Cerebellar nuclear complex (tissue), 1 donor: Measurements from ENCODE around the gene HOXA6.

ENCODE experiments used
- DNase-seq, 2 experiments: peaks; one replicate each; lab custom pipeline; 2025; lab: John Stamatoyannopoulos, UW

Gene HOXA6

GRCh38 chr7:27172823-27173510 is 25.4 kb upstream of the HOXA6 start:
- no peak for DNase-seq

DNA sequence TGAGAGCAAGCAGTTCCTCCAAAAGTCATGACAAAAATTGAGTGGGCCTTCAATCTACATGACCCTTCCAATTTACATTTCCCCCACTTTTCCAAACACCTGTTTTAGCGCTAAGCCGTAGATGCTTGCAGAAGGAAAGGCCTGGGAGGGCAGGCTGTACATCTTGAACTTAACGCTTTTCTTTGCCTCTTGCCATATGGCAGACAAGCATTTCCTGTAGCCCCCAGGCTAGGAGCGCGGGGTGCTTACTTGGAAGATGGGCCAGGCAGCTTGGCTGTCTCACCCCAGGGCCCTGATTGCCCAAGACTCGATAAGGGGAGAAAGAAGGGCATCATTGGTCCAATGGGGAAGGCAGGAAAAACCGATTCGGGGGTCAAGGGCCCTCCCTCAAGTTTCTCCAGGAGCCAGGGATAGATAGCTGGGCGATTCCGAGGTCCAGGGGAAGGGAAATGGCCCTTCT is 24.8 kb upstream of the HOXA6 start:
- no peak for DNase-seq

DNA sequence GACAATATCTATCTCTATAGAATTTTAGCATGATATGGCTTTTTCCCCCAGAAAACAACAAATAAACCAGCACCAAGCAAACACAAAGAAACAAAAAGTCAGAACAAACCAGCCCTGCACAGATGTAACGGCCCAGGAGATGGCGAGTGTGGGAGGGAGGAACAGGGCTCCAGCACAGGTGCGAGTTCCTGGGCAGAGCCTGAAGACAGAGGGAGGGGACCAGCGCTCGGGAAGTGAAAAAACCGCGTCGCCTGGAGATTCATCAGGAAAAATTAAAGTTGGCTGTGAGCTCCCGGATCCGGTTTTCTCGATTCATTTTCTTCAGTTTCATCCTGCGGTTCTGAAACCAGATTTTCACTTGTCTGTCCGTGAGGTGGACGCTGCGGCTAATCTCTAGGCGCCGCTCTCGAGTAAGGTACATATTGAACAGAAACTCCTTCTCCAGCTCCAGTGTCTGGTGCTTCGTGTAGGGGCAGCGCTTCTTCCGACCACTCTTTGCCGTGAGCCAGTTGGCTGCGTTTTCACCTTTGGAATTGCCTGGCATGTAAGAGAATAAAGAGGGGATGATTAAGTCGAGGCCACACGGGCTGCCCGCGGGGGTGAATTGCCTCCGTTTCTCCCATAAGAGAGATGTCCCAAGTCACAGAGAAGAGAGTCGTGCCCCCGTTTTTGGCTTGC is 24.2 kb upstream of the HOXA6 start:
- DNase-seq: no peak

GRCh38 chr7:27171325-27171636 is 23.7 kb upstream of the HOXA6 start:
- no peak for DNase-seq

GRCh38 chr7:27170426-27171324 is 23.1 kb upstream of the HOXA6 start:
- DNase-seq: no peak

DNA sequence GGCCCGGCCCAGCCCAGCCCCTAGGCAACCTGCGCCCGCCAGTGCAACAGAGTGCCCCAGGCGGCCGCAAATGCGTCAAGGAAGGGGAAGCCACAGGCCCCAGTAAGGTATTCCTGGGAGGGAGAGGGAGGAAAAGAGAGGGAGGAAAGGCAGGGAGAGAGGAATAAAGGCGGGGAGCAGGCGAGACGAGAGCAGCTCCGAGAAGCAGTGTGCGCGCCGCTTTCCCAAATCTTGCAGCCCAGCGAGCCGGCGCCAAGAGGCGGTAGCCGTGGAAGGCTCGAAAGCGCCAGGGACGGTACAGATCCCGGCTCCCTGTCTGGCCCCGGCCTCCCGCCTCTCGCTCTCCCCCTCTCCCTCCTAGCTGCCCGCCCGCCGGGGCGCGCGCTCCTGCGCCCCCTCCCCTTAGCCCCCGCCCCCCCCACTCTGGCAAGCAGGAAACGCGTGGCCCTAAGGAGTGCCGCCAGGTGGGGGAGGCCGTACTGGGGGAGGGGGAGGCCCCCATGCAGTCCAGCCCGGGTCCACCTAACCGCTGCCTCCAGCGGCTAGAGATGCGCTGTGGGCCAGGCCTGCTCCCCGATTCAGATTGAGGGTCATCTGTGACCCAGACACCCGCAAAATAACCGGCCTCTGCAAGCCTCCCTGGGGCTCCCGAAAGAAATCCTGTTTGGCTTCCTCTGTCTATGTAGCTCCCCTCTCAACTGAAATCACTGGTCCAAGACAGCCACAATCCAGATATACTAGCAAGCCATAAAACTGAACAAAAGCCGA is 22.3 kb upstream of the HOXA6 start:
- DNase-seq: no peak

GRCh38 chr7:27168265-27168947 is 20.8 kb upstream of the HOXA6 start:
- DNase-seq: no peak

DNA sequence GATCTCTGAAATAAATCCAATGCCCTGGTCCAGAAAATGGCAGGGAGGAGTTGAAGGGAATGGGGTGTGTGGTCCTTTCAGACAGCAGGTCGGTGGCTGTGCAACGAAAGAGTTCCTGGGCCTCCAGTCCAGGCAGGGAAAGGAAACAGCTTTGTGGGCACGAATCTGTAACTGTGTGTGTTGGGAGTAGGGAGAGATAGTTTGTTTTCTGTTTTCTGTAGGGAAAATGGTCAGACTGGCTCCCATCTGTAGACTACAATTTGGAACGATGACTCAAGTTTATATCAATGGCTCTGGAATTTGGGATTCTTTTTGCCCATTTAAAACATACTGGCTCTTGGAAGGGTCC is 20.3 kb upstream of the HOXA6 start:
- DNase-seq: no peak

- no peak for DNase-seq
Measured at GRCh38 chr7:27166531-27167505, 19.2 kb upstream of the HOXA6 start.

- no peak for DNase-seq
Measured at GRCh38 chr7:27165996-27166530, 18.5 kb upstream of the HOXA6 start.

- DNase-seq: no peak
Measured at GRCh38 chr7:27165089-27165995, 17.8 kb upstream of the HOXA6 start, which contains the start of gene HOXA9. Gene HOXA9, minus strand, starts transcription at chr7:27165537. Its CDS starts 80 bp downstream, at chr7:27165457.

GRCh38 chr7:27164367-27165088 is 17.0 kb upstream of the HOXA6 start:
- DNase-seq: no peak

DNA sequence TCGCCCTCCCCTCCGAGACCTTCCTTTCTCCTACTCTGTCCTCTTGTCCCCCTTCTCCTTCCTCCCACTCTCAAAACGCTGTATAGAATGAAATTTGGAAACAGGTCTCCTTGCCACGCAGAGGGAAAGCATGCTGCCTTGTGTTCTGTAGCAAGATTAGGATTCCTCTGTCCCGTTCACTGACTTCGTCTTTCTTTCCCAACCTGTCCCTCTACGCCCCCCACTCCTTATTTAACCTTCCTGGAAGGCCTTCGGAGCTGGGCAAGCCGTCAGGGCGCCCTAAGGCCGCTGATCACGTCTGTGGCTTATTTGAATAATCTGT is 16.4 kb upstream of the HOXA6 start:
- DNase-seq: no peak

GRCh38 chr7:27163288-27164044 is 15.9 kb upstream of the HOXA6 start:
- no peak for DNase-seq

- no peak for DNase-seq
Measured at GRCh38 chr7:27162561-27163287, 15.2 kb upstream of the HOXA6 start.

GRCh38 chr7:27161721-27162560 is 14.4 kb upstream of the HOXA6 start:
- DNase-seq: no peak
